Neutrophil (primary cell): ENCODE measurements around the gene SMCO3.
A peak's percentile ranks its signal among the peaks of the same experiment; 100 is the strongest.

Source experiments
- H3K27ac ChIP-seq: fragments of 200-600 bp; sonication (generic); 2 replicates; pipeline ENCODE4 v1.5.1; 2016; ENCODE audit warnings: mild to moderate bottlenecking, moderate library complexity
- H3K27me3 ChIP-seq: fragments of 200-600 bp; sonication (generic); 2 replicates; pipeline ENCODE4 v1.6.0; 2016; ENCODE audit warnings: mild to moderate bottlenecking
- H3K36me3 ChIP-seq: fragments of 200-600 bp; sonication (generic); 2 replicates; pipeline ENCODE4 v1.5.1; 2017
- H3K4me1 ChIP-seq, 2 experiments: fragments of 200-600 bp in 1 of 2; sonication (generic) in 1 of 2; 1 replicate in 1 of 2; 2 replicates in 1 of 2; pipeline versions ENCODE4 v1.5.1 to v1.6.1; 2013 to 2016; ENCODE audit warnings: low read depth in 1 of 2, low read length in 1 of 2, mild to moderate bottlenecking in 1 of 2, moderate library complexity in 1 of 2; ENCODE audit not compliant: control insufficient read depth in 1 of 2, insufficient read depth in 1 of 2
- H3K4me3 ChIP-seq, 2 experiments: fragments of 200-600 bp in 1 of 2; sonication (generic) in 1 of 2; 1 replicate in 1 of 2; 2 replicates in 1 of 2; pipeline ENCODE4 v1.5.1; 2013 to 2016; ENCODE audit warnings: low read depth in 1 of 2, low read length in 1 of 2, mild to moderate bottlenecking in 1 of 2, moderate library complexity in 1 of 2
- H3K9me3 ChIP-seq: fragments of 200-600 bp; sonication (generic); 2 replicates; pipeline ENCODE4 v1.5.1; 2016
- CTCF ChIP-seq: fragments of 200-600 bp; sonication (generic); IDR thresholded peaks from 2 replicates; pipeline ENCODE4 v1.5.1; 2016; ENCODE audit warnings: antibody characterized with exemption

Gene SMCO3

GRCh38 chr12:14780859-14781258, 33.1 kb downstream of the SMCO3 start:
- Histone ChIP-seq H3K27ac (no peak overlapping the region), H3K4me3 (no peak overlapping the region), H3K27me3 (peaks cover 58% of the 10 kb centered on the region), H3K9me3 (no peaks in the 10 kb centered on the region), H3K36me3 (peaks cover 4% of the 10 kb centered on the region), H3K4me1 (peaks cover 0 to 1% of the 10 kb centered on the region in 2 experiments)
- no peak for TF ChIP-seq CTCF

GRCh38 chr12:14779834-14780233, 34.1 kb downstream of the SMCO3 start:
- Histone ChIP-seq H3K36me3 (no peaks in the 10 kb centered on the region), H3K4me3 (no peak overlapping the region), H3K9me3 (no peaks in the 10 kb centered on the region), H3K27ac (no peak overlapping the region), H3K4me1 (peaks cover 10 to 11% of the 10 kb centered on the region in 2 experiments), H3K27me3 (peaks cover 66% of the 10 kb centered on the region)
- no peak for TF ChIP-seq CTCF

GRCh38 chr12:14777271-14777670, 36.7 kb downstream of the SMCO3 start:
- peaks cover 25 to 30% of the 10 kb centered on the region in 2 experiments for H3K4me1 ChIP-seq
- H3K27me3 ChIP-seq = peaks cover 69% of the 10 kb centered on the region
- no peaks in the 10 kb centered on the region for H3K36me3 ChIP-seq
- no peak overlapping the region for H3K4me3 ChIP-seq
- no peaks in the 10 kb centered on the region for H3K9me3 ChIP-seq
- no peak for TF ChIP-seq CTCF
- H3K27ac ChIP-seq = no peak overlapping the region

GRCh38 chr12:14776236-14776961, 37.6 kb downstream of the SMCO3 start:
- H3K27ac ChIP-seq = no peak overlapping the region
- peaks cover 33 to 39% of the 10 kb centered on the region in 2 experiments for H3K4me1 ChIP-seq
- H3K27me3 ChIP-seq = peaks cover 65% of the 10 kb centered on the region
- no peak for TF ChIP-seq CTCF
- no peak overlapping the region for H3K4me3 ChIP-seq
- no peaks in the 10 kb centered on the region for H3K36me3 ChIP-seq
- no peaks in the 10 kb centered on the region for H3K9me3 ChIP-seq

- Histone ChIP-seq H3K36me3 (no peaks in the 10 kb centered on the region), H3K9me3 (no peaks in the 10 kb centered on the region), H3K27me3 (peaks cover 57% of the 10 kb centered on the region), H3K27ac (peak overlapping the region; percentile 79), H3K4me3 (peak overlapping the region; percentile 69 to 83), H3K4me1 (peaks cover 40 to 43% of the 10 kb centered on the region in 2 experiments)
- no peak for TF ChIP-seq CTCF
Observed at GRCh38 chr12:14775636-14775980, 38.4 kb downstream of the SMCO3 start.
